Gastrocnemius medialis (tissue), 4 donors: Measurements from ENCODE around the gene RRAS2. TPM values are rescaled to one million over a fixed set of nuclear protein-coding genes. Genes with fewer than 3 reads are reported as not detected.

Experiments
- ATAC-seq, 2 donors: fragments of 150-250 bp; one replicate each; pipeline ENCODE4 v1.9.1; 2016
- DNase-seq, 2 donors: peaks; one replicate each; pipeline ENCODE4 v3.0.0-alpha.2; 2019
- H3K27ac ChIP-seq, 4 donors: fragments of 200-600 bp; sonication (generic); 1 replicate in 1 of 4; 2 replicates in 3 of 4; pipeline ENCODE4 v1.5.1; 2016 to 2018; ENCODE audit warnings: mild to moderate bottlenecking in 2 of 4, moderate library complexity in 1 of 4
- H3K27me3 ChIP-seq, 3 donors: fragments of 200-600 bp; sonication (generic) in 2 of 3; 1 replicate in 1 of 3; 2 replicates in 2 of 3; pipeline versions ENCODE4 v1.5.1 to v1.6.0; 2016 to 2019; ENCODE audit warnings: mild to moderate bottlenecking in 1 of 3, moderate library complexity in 1 of 3
- H3K36me3 ChIP-seq, 2 donors: fragments of 200-600 bp; sonication (generic) in 1 of 2; one replicate each; pipeline ENCODE4 v1.5.1; 2017 to 2018
- H3K4me1 ChIP-seq, 2 donors: fragments of 200-600 bp; sonication (generic) in 1 of 2; one replicate each; pipeline ENCODE4 v1.5.1; 2016 to 2017; ENCODE audit warnings: mild to moderate bottlenecking in 2 of 2
- H3K4me3 ChIP-seq, 4 donors: fragments of 200-600 bp; sonication (generic) in 3 of 4; 1 replicate in 1 of 4; 2 replicates in 3 of 4; pipeline ENCODE4 v1.5.1; 2016 to 2019; ENCODE audit warnings: mild to moderate bottlenecking in 2 of 4
- H3K9me3 ChIP-seq, 3 donors: fragments of 200-600 bp; sonication (generic) in 2 of 3; 1 replicate in 1 of 3; 2 replicates in 2 of 3; pipeline ENCODE4 v1.5.1; 2016 to 2019
- POLR2A ChIP-seq, 2 donors: fragments of 450-650 bp; IDR thresholded peaks; one replicate each; pipeline ENCODE4 v1.6.1; 2017; ENCODE audit warnings: antibody characterized with exemption in 2 of 2, mild to moderate bottlenecking in 2 of 2, moderate library complexity in 2 of 2
- in situ Hi-C, 4 donors: fragments of 200-750 bp; cut with MboI; loops; one replicate each; pipeline versions ENCODE4 v1.15.0 to v1.8.0; 2017; ENCODE audit warnings: low sequenced_read_pairs in 4 of 4
- intact Hi-C: fragments of 100-400 bp; cut with DNase I; formaldehyde crosslinking; loops from one replicate; pipeline ENCODE4 v1.15.1; 2023; ENCODE audit warnings: low total_unique reads
- total RNA-seq, 4 donors: library from RNA; depleted of rRNA; stranded (reverse); fragments of >200 nt; gene quantifications; one replicate each; pipeline versions ENCODE4 v1.1.0 to v1.2.3, GENCODE V29; 2016
- TF ChIP-seq, protein P1 (sequence below), 5 experiments: fragments of 450-650 bp in 3 of 5; fragments of 200-600 bp in 2 of 5; sonication (generic) in 2 of 5; IDR thresholded peaks in 4 of 5; conservative IDR thresholded peaks in 1 of 5; 1 replicate in 4 of 5; 2 replicates in 1 of 5; pipeline ENCODE4 v1.5.1; 2016 to 2019; ENCODE audit warnings: antibody characterized with exemption in 5 of 5, mild to moderate bottlenecking in 3 of 5, moderate library complexity in 3 of 5

Gene RRAS2
- total RNA-seq, 4 donors from 2014 or later = 52.8 to 81.9 (median 59.8) TPM

DNA sequence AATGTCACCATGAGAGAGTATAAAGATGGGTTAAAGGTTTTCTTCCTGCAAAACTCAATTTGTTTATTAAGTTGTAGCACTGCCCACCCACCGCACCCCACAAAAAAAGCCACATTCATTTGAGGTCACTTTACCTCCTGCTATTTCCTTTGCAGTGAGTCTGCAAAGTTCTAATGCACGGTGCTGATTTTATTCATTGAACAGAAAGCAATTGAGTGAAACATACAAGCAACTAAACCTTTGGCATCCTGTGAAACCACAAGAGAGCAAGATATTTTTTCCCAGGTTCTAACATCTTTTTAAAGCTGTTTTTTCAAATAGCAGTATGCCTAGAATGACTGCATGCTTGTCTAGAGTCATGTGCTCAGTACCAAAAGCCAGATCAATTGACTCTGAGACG, 39.0 kb downstream of the RRAS2 start:
- Histone ChIP-seq H3K4me3 (no peak overlapping the region), H3K27me3 (no peaks in the 10 kb centered on the region), H3K4me1 (peaks cover 14 to 18% of the 10 kb centered on the region in 2 donors), H3K36me3 (no peaks in the 10 kb centered on the region), H3K27ac (no peak overlapping the region), H3K9me3 (no peaks in the 10 kb centered on the region)
- DNase-seq (no peak), ATAC-seq (no peak)
- TF ChIP-seq, protein P1, sequence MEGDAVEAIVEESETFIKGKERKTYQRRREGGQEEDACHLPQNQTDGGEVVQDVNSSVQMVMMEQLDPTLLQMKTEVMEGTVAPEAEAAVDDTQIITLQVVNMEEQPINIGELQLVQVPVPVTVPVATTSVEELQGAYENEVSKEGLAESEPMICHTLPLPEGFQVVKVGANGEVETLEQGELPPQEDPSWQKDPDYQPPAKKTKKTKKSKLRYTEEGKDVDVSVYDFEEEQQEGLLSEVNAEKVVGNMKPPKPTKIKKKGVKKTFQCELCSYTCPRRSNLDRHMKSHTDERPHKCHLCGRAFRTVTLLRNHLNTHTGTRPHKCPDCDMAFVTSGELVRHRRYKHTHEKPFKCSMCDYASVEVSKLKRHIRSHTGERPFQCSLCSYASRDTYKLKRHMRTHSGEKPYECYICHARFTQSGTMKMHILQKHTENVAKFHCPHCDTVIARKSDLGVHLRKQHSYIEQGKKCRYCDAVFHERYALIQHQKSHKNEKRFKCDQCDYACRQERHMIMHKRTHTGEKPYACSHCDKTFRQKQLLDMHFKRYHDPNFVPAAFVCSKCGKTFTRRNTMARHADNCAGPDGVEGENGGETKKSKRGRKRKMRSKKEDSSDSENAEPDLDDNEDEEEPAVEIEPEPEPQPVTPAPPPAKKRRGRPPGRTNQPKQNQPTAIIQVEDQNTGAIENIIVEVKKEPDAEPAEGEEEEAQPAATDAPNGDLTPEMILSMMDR (IDR thresholded peaks at IDR 0.05 in 4 of 5, conservative IDR thresholded peaks at IDR 0.05 in 1 of 5) = no peak
- TF ChIP-seq POLR2A (IDR thresholded peaks at IDR 0.05) = no peak
- intact Hi-C loops = no loop called here
- in situ Hi-C loops = no loop called here

- TF ChIP-seq POLR2A (IDR thresholded peaks at IDR 0.05) = no peak
- TF ChIP-seq, protein P1 (IDR thresholded peaks at IDR 0.05 in 4 of 5, conservative IDR thresholded peaks at IDR 0.05 in 1 of 5) = no peak
- intact Hi-C loops = no loop called here
- DNase-seq (no peak), ATAC-seq (no peak)
- no peaks in the 10 kb centered on the region for H3K9me3 ChIP-seq
- H3K4me1 ChIP-seq = peaks cover 17% of the 10 kb centered on the region in 2 donors
- no peak overlapping the region for H3K4me3 ChIP-seq
- in situ Hi-C loops = no loop called here
- no peak overlapping the region for H3K27ac ChIP-seq
- H3K36me3 ChIP-seq = no peaks in the 10 kb centered on the region
- H3K27me3 ChIP-seq = no peaks in the 10 kb centered on the region
Observed at GRCh38 chr11:14318581-14318981, 40.4 kb downstream of the RRAS2 start.

DNA sequence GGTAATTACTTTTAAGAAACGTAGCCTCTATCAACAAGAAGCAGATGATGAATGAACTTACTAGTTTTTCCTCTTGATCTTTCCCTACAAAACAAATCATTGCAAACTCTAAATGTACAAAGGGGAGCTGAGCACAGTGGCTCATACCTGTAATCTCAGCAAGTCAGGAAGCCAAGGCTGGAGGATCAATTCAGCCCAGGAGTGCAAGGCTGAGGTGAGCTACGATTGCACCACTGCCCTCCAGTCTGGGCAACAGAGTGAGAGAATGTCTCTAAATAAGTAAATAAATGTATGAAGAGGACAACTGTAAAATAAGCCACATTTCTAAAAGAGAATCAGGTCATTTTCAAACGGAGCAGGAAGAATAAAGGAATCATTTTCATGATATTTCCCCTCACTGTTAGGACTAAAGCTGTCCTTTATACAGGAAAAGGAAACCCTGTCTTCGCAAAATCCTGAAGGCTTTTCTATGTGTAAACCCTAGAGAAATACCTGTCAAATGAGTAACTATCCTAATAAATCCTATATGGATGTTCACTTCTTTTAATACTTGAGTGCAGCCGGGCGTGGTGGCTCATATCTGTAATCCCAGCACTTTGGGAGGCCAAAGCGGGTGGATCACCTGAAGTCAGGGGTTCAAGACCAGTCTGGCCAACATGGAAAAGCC, 41.2 kb downstream of the RRAS2 start:
- Histone ChIP-seq H3K4me1 (peaks cover 18 to 24% of the 10 kb centered on the region in 2 donors), H3K36me3 (no peaks in the 10 kb centered on the region), H3K9me3 (no peaks in the 10 kb centered on the region), H3K27me3 (no peaks in the 10 kb centered on the region), H3K27ac (no peak overlapping the region), H3K4me3 (no peak overlapping the region)
- intact Hi-C loops (no loop called here), in situ Hi-C loops (no loop called here)
- no peak for DNase-seq
- no peak for ATAC-seq
- TF ChIP-seq, protein P1 (IDR thresholded peaks at IDR 0.05 in 4 of 5, conservative IDR thresholded peaks at IDR 0.05 in 1 of 5) = no peak
- no peak for TF ChIP-seq POLR2A (IDR thresholded peaks at IDR 0.05)

GRCh38 chr11:14315130-14315529, 43.9 kb downstream of the RRAS2 start:
- H3K27ac ChIP-seq = no peak overlapping the region
- no peak overlapping the region for H3K4me3 ChIP-seq
- ATAC-seq = no peak
- intact Hi-C loops = no loop called here
- TF ChIP-seq, protein P1 (IDR thresholded peaks at IDR 0.05 in 4 of 5, conservative IDR thresholded peaks at IDR 0.05 in 1 of 5) = no peak
- TF ChIP-seq POLR2A (IDR thresholded peaks at IDR 0.05) = no peak
- H3K36me3 ChIP-seq = no peaks in the 10 kb centered on the region
- in situ Hi-C loops = no loop called here
- H3K27me3 ChIP-seq = no peaks in the 10 kb centered on the region
- H3K9me3 ChIP-seq = no peaks in the 10 kb centered on the region
- no peak for DNase-seq
- peaks cover 17 to 22% of the 10 kb centered on the region in 2 donors for H3K4me1 ChIP-seq

DNA sequence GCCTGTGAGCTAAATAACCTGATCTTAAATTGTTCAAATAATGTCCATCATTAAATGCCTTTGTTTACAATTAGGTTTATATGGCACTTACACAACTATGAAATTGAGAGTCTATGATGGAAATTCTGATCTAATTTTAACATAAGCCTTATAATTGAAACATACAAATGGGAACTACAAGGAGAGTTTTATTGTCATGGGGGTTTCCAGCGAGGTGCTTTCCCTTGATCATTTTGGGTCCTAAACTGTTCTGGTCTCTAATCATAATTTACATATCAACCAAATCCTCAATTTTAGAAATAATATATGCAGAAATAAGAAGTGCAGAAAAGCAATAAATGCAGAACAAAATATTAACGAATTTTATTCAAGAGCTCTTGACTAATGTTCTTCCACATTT, 44.9 kb downstream of the RRAS2 start:
- Histone ChIP-seq H3K36me3 (no peaks in the 10 kb centered on the region), H3K27me3 (no peaks in the 10 kb centered on the region), H3K27ac (no peak overlapping the region), H3K4me1 (peaks cover 27 to 30% of the 10 kb centered on the region in 2 donors), H3K4me3 (no peak overlapping the region), H3K9me3 (no peaks in the 10 kb centered on the region)
- no peak for DNase-seq
- TF ChIP-seq, protein P1 (IDR thresholded peaks at IDR 0.05 in 4 of 5, conservative IDR thresholded peaks at IDR 0.05 in 1 of 5) = no peak
- TF ChIP-seq POLR2A (IDR thresholded peaks at IDR 0.05) = no peak
- in situ Hi-C loops (no loop called here), intact Hi-C loops (no loop called here)
- no peak for ATAC-seq
